Pancreas (tissue), 10 donors: ENCODE measurements around the gene ZNF85. TPM values are rescaled to one million over a fixed set of nuclear protein-coding genes. Genes with fewer than 3 reads are reported as not detected.
"Not testable (repeated sequence)": the region's sequence is repeated elsewhere in the genome, so short reads cannot be mapped to it uniquely, and the experiment has no call there.

Experiments
- ATAC-seq, 4 donors: fragments of 200-7000 bp; cut with Tn5 transposase; one replicate each; pipeline versions ENCODE4 v1.8.0 to v1.9.1; 2020; ENCODE audit warnings: mild to moderate bottlenecking in 4 of 4, moderate library complexity in 4 of 4
- DNase-seq, 6 donors: peaks; one replicate each; pipeline ENCODE4 v3.0.0-alpha.2; 2020
- FAIRE-seq: peaks from 2 replicates; lab custom pipeline; 2012; peaks lifted over from hg19 to GRCh38; lab: Jason Lieb, UNC
- H3K27ac ChIP-seq, 4 donors: fragments of 200-600 bp; sonication (generic); 1 replicate in 3 of 4; 2 replicates in 1 of 4; pipeline versions ENCODE4 v1.5.0 to v1.8.0; 2020
- H3K27me3 ChIP-seq, 4 donors: fragments of 200-600 bp; one replicate each; pipeline ENCODE4 v1.8.0; 2021
- H3K36me3 ChIP-seq, 3 donors: fragments of 200-600 bp; sonication (generic) in 1 of 3; one replicate each; pipeline versions ENCODE4 v1.5.0 to v1.8.0; 2020 to 2021
- H3K4me1 ChIP-seq, 3 donors: fragments of 200-600 bp; one replicate each; pipeline ENCODE4 v1.8.0; 2021
- H3K4me3 ChIP-seq, 4 donors: fragments of 200-600 bp; sonication (generic) in 2 of 4; one replicate each; pipeline versions ENCODE4 v1.5.0 to v1.8.0; 2020 to 2021
- H3K9me3 ChIP-seq, 4 donors: fragments of 200-600 bp; one replicate each; pipeline ENCODE4 v1.8.0; 2021
- WGBS, 2 donors: extraction: QIAGEN DNeasy Blood & Tissue Kit; methylation state at CpG; one replicate each; pipeline ENCODE4 v1.1.7; 2013; 5-methylcytosine and 5-hydroxymethylcytosine counted together
- intact Hi-C, 3 donors: fragments of 100-400 bp; cut with DNase I; formaldehyde crosslinking; loops; one replicate each; pipeline versions ENCODE4 v1.11.1 to v1.14.2; 2022
- polyA plus RNA-seq, 2 donors: library from polyadenylated mRNA; stranded (reverse); fragments of 200-250 nt; gene quantifications; one replicate each; pipeline ENCODE4 v1.2.3, GENCODE V29; 2013
- total RNA-seq, 6 donors: library from RNA; stranded (reverse); fragmentation: NEBNext Ultra II Directional in 4 of 6; extraction: Animal tissue kit (Norgen Biotek cat#: 25700) in 4 of 6; gene quantifications; one replicate each; pipeline versions ENCODE4 v1.2.1 to v1.2.4, GENCODE V29; 2021 to 2023
- TF ChIP-seq, protein P1 (sequence below), 4 donors: fragments of 200-600 bp; sonication (generic) in 3 of 4; IDR thresholded peaks; one replicate each; pipeline versions ENCODE4 v1.5.0 to v1.8.0; 2021; ENCODE audit warnings: antibody characterized with exemption in 4 of 4
- donor health status: healthy with polysubstance abuse.
- donor health status: DM: no; HTN: no; CAD: no; lungs with moderate emphysema.
- donor health status: DM: no; HTN: no; CAD: no.
- donor health status: control.
- donor health status: control.
- donor health status: Bipolar disorder and iron deficiency.
- donor health status: DM: yes; HTN: yes; CAD: no.
- donor health status: DM: no; HTN: no; CAD: no.
- donor health status: DM: no; HTN: no; CAD: no.
- donor health status: DM: yes; HTN: yes; CAD: no.

The ZNF85 gene
- total and polyA plus RNA-seq, 8 donors, result 3.8 to 7.8 (median 6.8) TPM

DNA sequence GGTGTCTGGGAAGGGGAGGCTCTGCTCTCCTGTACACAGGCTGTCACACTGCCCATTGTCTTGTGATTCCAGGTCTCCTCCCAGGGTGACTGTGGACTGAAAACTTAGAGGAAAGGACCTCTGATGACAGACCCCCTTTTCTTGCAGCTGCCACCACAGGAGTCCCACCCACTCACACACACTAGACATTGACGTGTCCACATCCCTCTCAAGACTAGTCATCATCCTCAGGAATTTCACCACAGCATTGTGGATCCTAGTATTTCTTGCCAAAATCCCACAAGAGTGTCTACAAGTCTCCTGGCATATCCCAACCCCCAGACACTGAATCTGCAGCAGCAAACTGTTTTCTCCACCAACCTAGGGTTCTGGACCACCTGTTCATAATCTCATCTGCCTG, 5.3 kb downstream of the ZNF85 start:
- H3K9me3 ChIP-seq, result no peaks in the 10 kb centered on the region
- intact Hi-C loops, result no loop called here

DNA sequence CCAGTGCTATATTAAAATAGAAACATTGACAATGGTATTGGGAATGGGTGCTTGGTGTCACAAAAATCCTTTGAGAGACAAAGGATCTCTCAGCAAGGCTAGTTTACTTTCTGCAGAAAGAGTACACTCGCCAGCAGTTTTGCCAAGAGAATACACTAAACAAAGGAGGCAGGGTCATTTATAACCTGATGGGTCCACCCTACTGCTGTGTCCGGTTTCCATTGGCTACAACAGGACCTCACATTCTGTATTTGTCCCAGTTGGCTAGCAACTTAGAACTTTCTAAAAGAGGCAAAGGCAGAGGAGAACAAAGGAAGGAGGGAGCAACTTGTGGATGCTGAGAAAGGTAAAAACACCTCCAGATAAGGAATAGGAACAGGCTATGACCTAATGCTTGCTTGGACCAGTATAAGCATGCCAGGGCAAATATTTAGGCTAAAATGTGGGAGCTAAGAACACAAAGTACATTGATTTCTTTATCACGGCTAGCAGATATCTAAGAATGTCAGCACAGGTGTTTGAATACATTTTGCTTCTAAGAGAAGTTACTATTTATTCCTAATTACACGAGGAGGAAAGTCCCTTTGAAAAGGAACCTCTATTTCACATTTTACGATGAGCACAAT, 13.4 kb downstream of the ZNF85 start:
- H3K27ac ChIP-seq, result peak overlapping the region in 2 of 4 donors; percentile 26 to 31
- DNase-seq (peak in 1 of 6 donors; percentile 33), ATAC-seq (peak; percentile 46 to 72 (median 56))
- intact Hi-C loops, H3K4me3 ChIP-seq, H3K27me3 ChIP-seq, H3K36me3 ChIP-seq, H3K4me1 ChIP-seq, H3K9me3 ChIP-seq, FAIRE-seq: not testable (repeated sequence)
- WGBS, 2 donors, result 38 to 43% methylated on average over 5 of the region's 5 CpGs

More for the DNA sequence above, 5.3 kb downstream of the ZNF85 start:
- DNase-seq, result no peak
- no peak for ATAC-seq
- Histone ChIP-seq H3K27me3 (no peaks in the 10 kb centered on the region), H3K4me1 (peaks cover 0 to 11% (median 3%) of the 10 kb centered on the region in 3 donors), H3K27ac (no peak overlapping the region), H3K36me3 (no peaks in the 10 kb centered on the region), H3K4me3 (no peak overlapping the region)
- WGBS, 2 donors, result 88 to 90% methylated on average over 1 of the region's 1 CpG
- TF ChIP-seq, protein P1, sequence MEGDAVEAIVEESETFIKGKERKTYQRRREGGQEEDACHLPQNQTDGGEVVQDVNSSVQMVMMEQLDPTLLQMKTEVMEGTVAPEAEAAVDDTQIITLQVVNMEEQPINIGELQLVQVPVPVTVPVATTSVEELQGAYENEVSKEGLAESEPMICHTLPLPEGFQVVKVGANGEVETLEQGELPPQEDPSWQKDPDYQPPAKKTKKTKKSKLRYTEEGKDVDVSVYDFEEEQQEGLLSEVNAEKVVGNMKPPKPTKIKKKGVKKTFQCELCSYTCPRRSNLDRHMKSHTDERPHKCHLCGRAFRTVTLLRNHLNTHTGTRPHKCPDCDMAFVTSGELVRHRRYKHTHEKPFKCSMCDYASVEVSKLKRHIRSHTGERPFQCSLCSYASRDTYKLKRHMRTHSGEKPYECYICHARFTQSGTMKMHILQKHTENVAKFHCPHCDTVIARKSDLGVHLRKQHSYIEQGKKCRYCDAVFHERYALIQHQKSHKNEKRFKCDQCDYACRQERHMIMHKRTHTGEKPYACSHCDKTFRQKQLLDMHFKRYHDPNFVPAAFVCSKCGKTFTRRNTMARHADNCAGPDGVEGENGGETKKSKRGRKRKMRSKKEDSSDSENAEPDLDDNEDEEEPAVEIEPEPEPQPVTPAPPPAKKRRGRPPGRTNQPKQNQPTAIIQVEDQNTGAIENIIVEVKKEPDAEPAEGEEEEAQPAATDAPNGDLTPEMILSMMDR (IDR thresholded peaks at IDR 0.05), result no peak
- no peak for FAIRE-seq

DNA sequence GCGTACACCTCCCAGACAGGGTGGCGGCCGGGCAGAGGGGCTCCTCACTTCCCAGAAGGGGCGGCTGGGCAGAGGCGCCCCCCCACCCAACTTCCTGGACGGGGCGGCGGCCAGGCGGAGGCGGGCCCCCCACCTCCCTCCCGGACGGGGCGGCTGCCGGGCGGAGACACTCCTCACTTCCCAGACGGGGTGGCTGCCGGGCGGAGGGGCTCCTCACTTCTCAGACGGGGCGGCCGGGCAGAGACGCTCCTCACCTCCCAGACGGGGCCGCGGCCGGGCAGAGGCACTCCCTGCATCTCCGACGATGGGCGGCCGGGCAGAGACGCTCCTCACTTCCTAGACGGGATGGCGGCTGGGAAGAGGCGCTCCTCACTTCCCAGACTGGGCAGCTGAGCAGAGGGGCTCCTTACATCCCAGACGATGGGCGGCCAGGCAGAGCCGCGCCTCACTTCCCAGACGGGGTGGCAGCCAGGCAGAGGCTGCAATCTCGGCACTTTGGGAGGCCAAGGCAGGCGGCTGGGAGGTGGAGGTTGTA, 29.6 kb downstream of the ZNF85 start:
- H3K36me3 ChIP-seq, H3K27ac ChIP-seq, H3K9me3 ChIP-seq, ATAC-seq, H3K4me1 ChIP-seq, intact Hi-C loops, FAIRE-seq, H3K27me3 ChIP-seq, DNase-seq, H3K4me3 ChIP-seq: not testable (repeated sequence)
- 78 to 79% methylated on average over 33 to 41 of the region's 41 CpGs for WGBS, 2 donors

DNA sequence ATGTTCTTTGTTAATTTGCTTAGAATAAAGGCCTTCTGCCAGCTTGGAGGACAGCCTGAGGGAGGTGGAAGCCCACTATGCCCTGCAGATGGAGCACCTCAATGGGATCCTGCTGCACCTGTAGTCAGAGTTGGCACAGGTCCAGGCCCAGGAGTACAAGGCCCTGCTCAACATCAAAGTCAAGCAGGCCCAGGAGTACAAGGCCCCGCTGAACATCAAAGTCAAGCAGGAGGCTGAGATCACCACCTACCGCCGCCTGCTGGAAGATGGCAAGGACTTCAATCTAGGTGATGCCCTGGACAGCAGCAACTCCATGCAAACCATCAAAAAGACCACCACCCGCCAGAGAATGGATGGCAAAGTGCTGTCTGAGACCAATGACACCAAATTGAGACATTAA, 41.7 kb downstream of the ZNF85 start:
- H3K36me3 ChIP-seq, result no peaks in the 10 kb centered on the region
- no peak overlapping the region for H3K4me3 ChIP-seq
- no peaks in the 10 kb centered on the region for H3K4me1 ChIP-seq
- no peak for FAIRE-seq
- 54 to 63% methylated on average over 4 of the region's 4 CpGs for WGBS, 2 donors
- intact Hi-C loops, result no loop called here
- no peaks in the 10 kb centered on the region for H3K27me3 ChIP-seq
- DNase-seq, result no peak
- H3K27ac ChIP-seq, result no peak overlapping the region
- TF ChIP-seq, protein P1 (IDR thresholded peaks at IDR 0.05), result no peak
- H3K9me3 ChIP-seq, result no peaks in the 10 kb centered on the region
- no peak for ATAC-seq

DNA sequence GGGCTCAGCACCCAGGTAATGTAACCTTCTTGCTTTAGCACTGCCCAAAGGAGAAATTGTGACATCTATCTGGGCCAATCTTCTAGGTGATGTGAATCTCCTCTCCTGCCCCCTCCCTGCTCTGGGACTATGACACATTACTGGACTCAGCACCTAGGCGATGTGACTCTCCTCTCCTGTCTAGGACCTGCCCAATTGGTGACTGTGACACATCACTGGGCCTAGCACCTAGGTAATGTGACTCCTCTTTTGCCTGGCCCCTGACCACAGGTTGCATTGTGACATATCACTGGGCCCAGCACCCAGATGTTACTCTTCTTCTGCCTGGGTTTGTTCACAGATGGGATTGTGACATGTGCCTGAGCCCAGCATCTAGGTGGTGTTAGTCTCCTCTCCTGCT, 45.0 kb downstream of the ZNF85 start:
- 89 to 94% methylated on average over 1 of the region's 1 CpG for WGBS, 2 donors

More for the DNA sequence above, 45.0 kb downstream of the ZNF85 start:
- no peaks in the 10 kb centered on the region for H3K27me3 ChIP-seq
- TF ChIP-seq, protein P1 (IDR thresholded peaks at IDR 0.05), result no peak
- no peaks in the 10 kb centered on the region for H3K9me3 ChIP-seq
- H3K4me1 ChIP-seq, result no peaks in the 10 kb centered on the region
- ATAC-seq (no peak), DNase-seq (no peak), FAIRE-seq (no peak)
- H3K36me3 ChIP-seq, result no peaks in the 10 kb centered on the region
- intact Hi-C loops, result no loop called here
- no peak overlapping the region for H3K27ac ChIP-seq
- H3K4me3 ChIP-seq, result no peak overlapping the region
